ENCODE measurements around the gene DMXL2. TPM values are rescaled to one million over a fixed set of nuclear protein-coding genes. Genes with fewer than 3 reads are reported as not detected.
"Not testable (repeated sequence)": the region's sequence is repeated elsewhere in the genome, so short reads cannot be mapped to it uniquely, and the experiment has no call there.

DMXL2 gene
- total and polyA plus RNA-seq, 2 experiments from 2014 or later: 10.5 to 31.4 TPM

DNA sequence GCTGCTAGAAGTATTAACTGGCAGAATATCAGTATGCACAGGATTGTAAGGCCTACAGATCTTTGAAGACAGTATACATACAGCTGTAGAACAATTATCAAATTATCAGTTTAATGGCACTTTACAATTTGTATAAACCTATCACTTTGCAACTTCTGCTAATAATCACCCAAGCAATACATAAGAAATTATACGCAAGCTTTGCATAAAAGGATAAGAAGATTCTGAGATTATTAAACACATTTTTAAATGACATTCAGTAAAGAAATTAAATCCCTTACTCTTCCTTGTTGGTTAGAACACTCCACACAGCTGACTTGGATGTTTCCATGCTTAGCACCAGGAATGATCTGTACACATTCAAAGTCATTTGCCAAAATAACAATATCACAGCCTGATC, 46.8 kb downstream of the DMXL2 start:
- no peaks in the 10 kb centered on the region for H3K9me2 ChIP-seq (replicated peaks; ENCODE audit: insufficient read depth)
- DNase-seq (ENCODE audit: low spot score): no peak
- no peak overlapping the region for H3K27ac ChIP-seq
- H4K20me1 ChIP-seq (ENCODE audit: insufficient read depth, poor library complexity, severe bottlenecking): no peaks in the 10 kb centered on the region
- H3K4me1 ChIP-seq (ENCODE audit: insufficient read depth): peaks cover 3% of the 10 kb centered on the region
- H3K36me3 ChIP-seq (replicated peaks; ENCODE audit: insufficient read depth, low read depth): no peaks in the 10 kb centered on the region
- no peaks in the 10 kb centered on the region for H3K9me3 ChIP-seq (ENCODE audit: low read depth)
- H3K27me3 ChIP-seq: no peaks in the 10 kb centered on the region
- 97% methylated on average over 1 of the region's 1 CpG for WGBS (ENCODE audit: low lambda C conversion rate, missing lambda C conversion rate)
- TF ChIP-seq CTCF (IDR thresholded peaks at IDR 0.05; ENCODE audit: poor library complexity) (no peak), EZH2 (IDR thresholded peaks at IDR 0.05; ENCODE audit: borderline replicate concordance) (no peak), EZH2phosphoT487 (IDR thresholded peaks at IDR 0.05; ENCODE audit: low read depth, severe bottlenecking, unreplicated experiment) (no peak)
- no peak overlapping the region for H3K4me2 ChIP-seq
- peaks cover 21% of the 10 kb centered on the region for H3K79me2 ChIP-seq
- no peak overlapping the region for H3K4me3 ChIP-seq
- no peak overlapping the region for H2AFZ ChIP-seq

- peaks cover 19% of the 10 kb centered on the region for H3K79me2 ChIP-seq
- H3K4me2 ChIP-seq, H3K27ac ChIP-seq: not testable (repeated sequence)
Observed at GRCh38 chr15:51573352-51573751, 49.2 kb downstream of the DMXL2 start.

DNA sequence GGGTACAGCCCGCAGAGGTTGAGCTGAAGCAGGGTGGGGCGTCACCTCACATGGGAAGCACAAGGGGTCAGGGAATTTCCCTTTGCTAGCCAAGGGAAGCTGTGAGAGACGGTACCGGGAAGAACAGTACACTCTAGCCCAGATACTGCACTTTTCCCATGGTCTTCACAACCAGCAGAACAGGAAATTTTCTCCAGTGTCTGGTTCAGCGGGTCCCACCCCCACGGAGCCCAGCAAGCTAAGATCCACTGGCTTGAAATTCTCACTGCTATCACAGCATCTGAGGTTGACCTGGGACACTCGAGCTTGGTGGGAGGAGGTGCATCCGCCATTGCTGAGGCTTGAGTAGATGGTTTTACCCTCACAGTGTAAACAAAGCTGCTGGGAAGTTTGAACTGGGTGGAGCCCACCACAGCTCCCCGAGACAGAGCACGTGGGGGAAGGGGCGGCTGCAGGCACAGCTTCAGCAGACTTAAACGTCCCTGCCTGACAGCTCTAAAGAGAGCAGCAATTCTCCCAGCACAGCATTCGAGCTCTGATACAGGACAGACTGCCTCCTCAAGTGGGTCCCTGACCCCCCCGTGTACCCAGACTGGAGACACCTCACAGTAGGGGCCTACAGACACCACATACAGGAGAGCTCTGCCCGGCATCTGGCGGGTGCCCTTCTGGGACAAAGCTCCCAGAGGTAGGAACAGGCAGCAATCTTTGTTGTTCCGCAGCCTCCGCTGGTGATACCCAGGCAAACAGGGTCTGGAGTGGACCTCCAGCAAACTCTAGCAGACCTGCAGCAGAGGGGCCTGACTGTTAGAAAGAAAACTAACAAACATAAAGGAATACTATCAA, 53.4 kb downstream of the DMXL2 start:
- H3K4me3 ChIP-seq; H2AFZ ChIP-seq; H3K9me2 ChIP-seq (replicated peaks; ENCODE audit: insufficient read depth); H4K20me1 ChIP-seq (ENCODE audit: insufficient read depth, poor library complexity, severe bottlenecking); H3K36me3 ChIP-seq (replicated peaks; ENCODE audit: insufficient read depth, low read depth); H3K9me3 ChIP-seq (ENCODE audit: low read depth); H3K27me3 ChIP-seq: not testable (repeated sequence)
- Histone ChIP-seq H3K27ac (peak overlapping the region; percentile 20), H3K79me2 (peaks cover 12% of the 10 kb centered on the region), H3K4me1 (ENCODE audit: insufficient read depth) (peaks cover 11% of the 10 kb centered on the region), H3K4me2 (peak overlapping the region; percentile 72)
- peak; percentile 12 for DNase-seq (ENCODE audit: low spot score)
- 54% methylated on average over 18 of the region's 18 CpGs for WGBS (ENCODE audit: low lambda C conversion rate, missing lambda C conversion rate)

More at GRCh38 chr15:51573352-51573751, 49.2 kb downstream of the DMXL2 start:
- H3K9me3 ChIP-seq (ENCODE audit: low read depth); H3K4me3 ChIP-seq; DNase-seq (ENCODE audit: low spot score); H3K27me3 ChIP-seq; H2AFZ ChIP-seq; H3K36me3 ChIP-seq (replicated peaks; ENCODE audit: insufficient read depth, low read depth); H3K9me2 ChIP-seq (replicated peaks; ENCODE audit: insufficient read depth); H4K20me1 ChIP-seq (ENCODE audit: insufficient read depth, poor library complexity, severe bottlenecking): not testable (repeated sequence)
- H3K4me1 ChIP-seq (ENCODE audit: insufficient read depth): peaks cover 14% of the 10 kb centered on the region
- 100% methylated on average over 2 of the region's 2 CpGs for WGBS (ENCODE audit: low lambda C conversion rate, missing lambda C conversion rate)

DNA sequence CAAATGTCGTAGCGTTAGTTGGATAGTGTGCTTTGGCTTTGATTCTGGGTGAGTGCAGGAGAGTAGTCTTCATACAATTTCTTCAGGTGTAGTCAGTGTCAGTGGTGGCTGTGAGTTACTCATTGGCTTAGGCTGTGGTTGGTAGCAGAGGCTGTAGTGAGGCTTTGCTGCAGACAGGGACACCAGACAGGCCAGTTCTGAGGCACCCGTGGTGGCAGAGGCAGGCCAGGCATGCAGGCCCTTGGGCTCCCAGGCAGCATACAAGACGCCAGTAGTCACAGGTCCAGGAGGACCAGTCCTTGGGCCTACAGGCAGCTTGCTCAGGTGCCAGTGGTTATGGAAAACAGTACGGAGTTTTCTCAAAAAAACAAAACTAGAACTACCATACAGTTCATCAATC, 61.3 kb downstream of the DMXL2 start:
- no peak overlapping the region for H3K4me2 ChIP-seq
- no peaks in the 10 kb centered on the region for H3K4me1 ChIP-seq (ENCODE audit: insufficient read depth)
- H2AFZ ChIP-seq: no peak overlapping the region
- 85% methylated on average over 5 of the region's 5 CpGs for WGBS (ENCODE audit: low lambda C conversion rate, missing lambda C conversion rate)
- no peaks in the 10 kb centered on the region for H3K27me3 ChIP-seq
- H3K36me3 ChIP-seq (replicated peaks; ENCODE audit: insufficient read depth, low read depth): no peaks in the 10 kb centered on the region
- TF ChIP-seq CTCF (IDR thresholded peaks at IDR 0.05; ENCODE audit: poor library complexity) (no peak), EZH2phosphoT487 (IDR thresholded peaks at IDR 0.05; ENCODE audit: low read depth, severe bottlenecking, unreplicated experiment) (no peak)
- DNase-seq (ENCODE audit: low spot score): no peak
- H3K4me3 ChIP-seq: no peak overlapping the region
- no peaks in the 10 kb centered on the region for H4K20me1 ChIP-seq (ENCODE audit: insufficient read depth, poor library complexity, severe bottlenecking)
- no peaks in the 10 kb centered on the region for H3K9me3 ChIP-seq (ENCODE audit: low read depth)
- H3K9me2 ChIP-seq (replicated peaks; ENCODE audit: insufficient read depth): no peaks in the 10 kb centered on the region
- H3K79me2 ChIP-seq: no peaks in the 10 kb centered on the region
- H3K27ac ChIP-seq: no peak overlapping the region

All from hepatocyte (in vitro differentiated cells).